Heart right ventricle (tissue), 16 donors: Measurements from ENCODE around the gene CYP4A22. TPM values are rescaled to one million over a fixed set of nuclear protein-coding genes. Genes with fewer than 3 reads are reported as not detected.
A peak's percentile ranks its signal among the peaks of the same experiment; 100 is the strongest.

Source experiments
- ATAC-seq, 8 donors: fragments of 200-7000 bp; cut with Tn5 transposase; one replicate each; pipeline ENCODE4 v1.9.1; 2020; ENCODE audit warnings: mild to moderate bottlenecking in 8 of 8, moderate library complexity in 8 of 8, moderate number of reproducible peaks in 1 of 8
- DNase-seq, 2 donors: peaks; one replicate each; pipeline ENCODE4 v3.0.0-alpha.2; 2020
- H3K27ac ChIP-seq, 10 donors: fragments of 200-600 bp; sonication (generic) in 2 of 10; one replicate each; pipeline versions ENCODE4 v1.5.0 to v1.8.0; 2020 to 2022; ENCODE audit warnings: mild to moderate bottlenecking in 3 of 10
- H3K27me3 ChIP-seq, 7 donors: fragments of 200-600 bp; one replicate each; pipeline ENCODE4 v1.8.0; 2021 to 2022; ENCODE audit warnings: mild to moderate bottlenecking in 2 of 7
- H3K36me3 ChIP-seq, 9 donors: fragments of 200-600 bp; sonication (generic) in 1 of 9; one replicate each; pipeline versions ENCODE4 v1.5.0 to v1.8.0; 2020 to 2022; ENCODE audit warnings: mild to moderate bottlenecking in 2 of 9
- H3K4me1 ChIP-seq, 9 donors: fragments of 200-600 bp; sonication (generic) in 1 of 9; one replicate each; pipeline versions ENCODE4 v1.5.0 to v1.8.0; 2020 to 2022; ENCODE audit warnings: mild to moderate bottlenecking in 4 of 9
- H3K4me3 ChIP-seq, 10 donors: fragments of 200-600 bp; sonication (generic) in 2 of 10; one replicate each; pipeline versions ENCODE4 v1.5.0 to v1.8.0; 2020 to 2022; ENCODE audit warnings: mild to moderate bottlenecking in 7 of 10, moderate library complexity in 2 of 10
- H3K9me3 ChIP-seq, 11 donors: fragments of 200-600 bp in 10 of 11; sonication (generic) in 2 of 11; one replicate each; pipeline versions ENCODE4 v1.5.0 to v1.8.0; 2013 to 2022; ENCODE audit warnings: mild to moderate bottlenecking in 2 of 11, control low read depth in 1 of 11, moderate library complexity in 1 of 11
- CTCF ChIP-seq, 9 donors: fragments of 200-600 bp; sonication (generic) in 2 of 9; IDR thresholded peaks; one replicate each; pipeline versions ENCODE4 v1.5.0 to v1.8.0; 2021 to 2022; ENCODE audit warnings: antibody characterized with exemption in 9 of 9, mild to moderate bottlenecking in 5 of 9, moderate library complexity in 1 of 9
- WGBS, 2 donors: extraction: QIAGEN DNeasy Blood & Tissue Kit; methylation state at CpG; one replicate each; pipeline ENCODE4 v1.1.7; 2013; ENCODE audit warnings: inconsistent platforms in 1 of 2; 5-methylcytosine and 5-hydroxymethylcytosine counted together
- intact Hi-C, 10 donors: fragments of 100-400 bp; cut with DNase I; formaldehyde crosslinking; loops; one replicate each; pipeline versions ENCODE4 v1.11.1 to v1.14.2; 2022
- polyA plus RNA-seq, 2 donors: library from polyadenylated mRNA; stranded (reverse); fragments of 200-250 nt; gene quantifications; one replicate each; pipeline ENCODE4 v1.2.3, GENCODE V29; 2013
- total RNA-seq, 10 donors: library from RNA; stranded (reverse); fragmentation: NEBNext Ultra II Directional in 3 of 10; extraction: Animal tissue kit (Norgen Biotek cat#: 25700) in 3 of 10; gene quantifications; one replicate each; pipeline versions ENCODE4 v1.2.1 to v1.2.4, GENCODE V29; 2021 to 2023
- donor health status: Arrhythmogenic right ventricular cardiomyopathy.
- donor health status: ischemic (EF 13 %, LVEDD 7.1; RV severe dilation, severe dysfunction).
- donor health status: healthy with polysubstance abuse.
- donor health status: DM: no; HTN: yes; CAD: no.
- donor health status: DM: no; HTN: no; CAD: no.
- donor health status: ischemic (EF 25% LVEDD 6.9; RV normal size, moderate dysfunction).
- donor health status: ischemic (EF 25% LVEDD 5.7; RV mildly dilated, moderate dysfunction).
- donor health status: healthy.
- donor health status: DM: yes; HTN: yes; CAD: no.
- donor health status: Ischemic cardiomyopathy.
- donor health status: ischemic (EF 35%, LVEDD 5.7; RV mildly dilated, moderate dysfunction).
- donor health status: nonischemic (EF 11% LVEDD 7.7; RV severe dilation, severe dysfunction).
- donor health status: DM: yes; HTN: yes; CAD: no.
- donor health status: PGD.
- donor health status: ischemic (EF 29% LVEDD 5.4; RV normal size, mild dysfunction).
- donor health status: nonischemic (EF 23%, LVEDD 6.1; RV moderate dilation, normal function).

Gene CYP4A22
- total and polyA plus RNA-seq, 12 donors: not detected

GRCh38 chr1:47196622-47197021 lies 59.4 kb downstream of the CYP4A22 start:
- no peak for TF ChIP-seq CTCF (IDR thresholded peaks at IDR 0.05)
- intact Hi-C loops: loop anchor here in 2 of 10 donors (10.0 kb wide), 1 partner anchor 138 kb away; the partner anchor contains the start of gene CMPK1 (in 2 of the 2)
- no peak for DNase-seq
- WGBS, 2 donors: 60 to 63% methylated on average over 3 of the region's 3 CpGs
- H3K4me1 ChIP-seq: peaks cover 0 to 20% (median 8%) of the 10 kb centered on the region in 9 donors
- no peak overlapping the region for H3K4me3 ChIP-seq
- ATAC-seq: peak in 2 of 8 donors; percentile 22 to 25
- no peak overlapping the region for H3K27ac ChIP-seq
- H3K9me3 ChIP-seq: no peaks in the 10 kb centered on the region
- no peaks in the 10 kb centered on the region for H3K36me3 ChIP-seq
- H3K27me3 ChIP-seq: peaks cover 0 to 43% (median 0%) of the 10 kb centered on the region in 7 donors

GRCh38 chr1:47198214-47198613 lies 61.0 kb downstream of the CYP4A22 start:
- whole genome bisulfite sequencing, 2 donors: 75 to 81% methylated on average over 4 of the region's 4 CpGs
- no peak for TF ChIP-seq CTCF (IDR thresholded peaks at IDR 0.05)
- Histone ChIP-seq H3K4me1 (peaks cover 0 to 10% (median 0%) of the 10 kb centered on the region in 9 donors), H3K27me3 (peaks cover 0 to 35% (median 0%) of the 10 kb centered on the region in 7 donors), H3K36me3 (no peaks in the 10 kb centered on the region), H3K9me3 (peaks cover 0 to 9% (median 0%) of the 10 kb centered on the region in 11 donors), H3K27ac (no peak overlapping the region), H3K4me3 (no peak overlapping the region)
- intact Hi-C loops: loop anchor here in 2 of 10 donors (10.0 kb wide), 1 partner anchor 137 kb away; the partner anchor contains the start of gene CMPK1 (in 2 of the 2)
- DNase-seq (no peak), ATAC-seq (no peak)

Other genes starting within 250 kb of the CYP4A22 start
- under 1 TPM in 1 of 10 donors, not detected in 9; 0.25 TPM for gene CYP4A11, start 196.0 kb upstream of the CYP4A22 start, total RNA-seq
- under 1 TPM; 0.01 to 0.15 TPM for gene CYP4A11, start 196.0 kb upstream of the CYP4A22 start, polyA plus RNA-seq
- gene CYP4X1, start 113.8 kb upstream of the CYP4A22 start, total RNA-seq: 1 to 10 TPM in 6 of 10 donors, under 1 TPM in 4; 0.28 to 2.2 (median 1.1) TPM
- gene CYP4X1, start 113.8 kb upstream of the CYP4A22 start, polyA plus RNA-seq: 1 to 10 TPM; 2.1 to 4.1 TPM
- under 1 TPM in 6 of 10 donors, not detected in 4; 0.12 to 0.70 (median 0.43) TPM for gene CYP4Z1, start 70.2 kb upstream of the CYP4A22 start, total RNA-seq
- gene CYP4Z1, start 70.2 kb upstream of the CYP4A22 start, polyA plus RNA-seq: 1 to 10 TPM in 1 of 2 donors, under 1 TPM in 1; 0.09 to 2.9 TPM
- gene PDZK1IP1, start 52.6 kb downstream of the CYP4A22 start, total RNA-seq: under 1 TPM in 2 of 10 donors, not detected in 8; 0.44 to 0.78 TPM
- under 1 TPM; 0.23 to 0.51 TPM for gene PDZK1IP1, start 52.6 kb downstream of the CYP4A22 start, polyA plus RNA-seq
- 1 to 10 TPM; 1.8 to 5.0 (median 4.0) TPM for gene TAL1, start 94.8 kb downstream of the CYP4A22 start, total RNA-seq
- 1 to 10 TPM; 2.4 to 7.4 TPM for gene TAL1, start 94.8 kb downstream of the CYP4A22 start, polyA plus RNA-seq
- 1 to 10 TPM in 3 of 10 donors, under 1 TPM in 7; 0.44 to 2.1 (median 0.71) TPM for gene STIL, start 176.7 kb downstream of the CYP4A22 start, total RNA-seq
- gene STIL, start 176.7 kb downstream of the CYP4A22 start, polyA plus RNA-seq: under 1 TPM; 0.22 to 0.37 TPM
- 10 to 100 TPM; 63.4 to 81.5 (median 75.6) TPM for gene CMPK1, start 196.3 kb downstream of the CYP4A22 start, total RNA-seq
- gene CMPK1, start 196.3 kb downstream of the CYP4A22 start, polyA plus RNA-seq: 10 to 100 TPM; 41.4 to 41.7 TPM